Measurements from ENCODE around the gene SYT17. TPM values are rescaled to one million over a fixed set of nuclear protein-coding genes. Genes with fewer than 3 reads are reported as not detected.

The SYT17 gene
- total RNA-seq, 1 experiment from 2014 or later, result 4.2 TPM

GRCh38 chr16:19285431-19285830, 117.4 kb downstream of the SYT17 start, which contains the start of gene CLEC19A:
Gene CLEC19A (plus strand): TSS chr16:19285731. CDS start chr16:19285852, 121 bp downstream.
- POLR2A ChIA-PET, result no interaction called here
- Mint-ChIP-seq H3K36me3 (ENCODE audit: insufficient read depth, unreplicated experiment) (no peaks in the 10 kb centered on the region), H3K27me3 (ENCODE audit: insufficient read depth, unreplicated experiment) (no peaks in the 10 kb centered on the region), H3K27ac (ENCODE audit: unreplicated experiment) (no peak within 1 kb of the TSS), H3K4me1 (ENCODE audit: low read depth, unreplicated experiment) (no peaks in the 10 kb centered on the region), H3K9me3 (ENCODE audit: unreplicated experiment) (no peaks in the 10 kb centered on the region), H3K4me3 (ENCODE audit: unreplicated experiment) (no peak within 1 kb of the TSS)
- Histone ChIP-seq H3K4me1 (no peaks in the 10 kb centered on the region), H3K9me3 (no peaks in the 10 kb centered on the region), H3K36me3 (ENCODE audit: control insufficient read depth, insufficient read depth, low read length) (no peaks in the 10 kb centered on the region), H3K4me3 (ENCODE audit: low read depth, low read length) (no peak within 1 kb of the TSS), H3K27me3 (replicated peaks; ENCODE audit: control insufficient read depth, insufficient read depth, low read length) (no peaks in the 10 kb centered on the region)
- no TSS peak for BruUV-seq (replicated peaks)
- no peak for TF ChIP-seq CTCF (IDR thresholded peaks at IDR 0.05; ENCODE audit: insufficient read depth in 1 of 2, low read depth in 1 of 2, low read length in 1 of 2, severe bottlenecking in 1 of 2, unreplicated experiment in 1 of 2)
- intact Hi-C loops (cut with micrococcal nuclease; ENCODE audit: unreplicated experiment), result no loop called here
- CTCF ChIA-PET, result interaction anchor here (0.6 kb wide), 1 partner anchor 293 kb away, joined by 3 read pairs; no protein-coding TSS in a partner anchor
- no peak for DNase-seq

GRCh38 chr16:19286827-19287226, 118.8 kb downstream of the SYT17 start:
- H3K4me3 ChIP-seq (ENCODE audit: low read depth, low read length), result no peak overlapping the region
- intact Hi-C loops (cut with micrococcal nuclease; ENCODE audit: unreplicated experiment), result no loop called here
- Mint-ChIP-seq H3K9me3 (ENCODE audit: unreplicated experiment) (no peaks in the 10 kb centered on the region), H3K4me1 (ENCODE audit: low read depth, unreplicated experiment) (no peaks in the 10 kb centered on the region), H3K27me3 (ENCODE audit: insufficient read depth, unreplicated experiment) (no peaks in the 10 kb centered on the region), H3K4me3 (ENCODE audit: unreplicated experiment) (no peak overlapping the region), H3K36me3 (ENCODE audit: insufficient read depth, unreplicated experiment) (no peaks in the 10 kb centered on the region), H3K27ac (ENCODE audit: unreplicated experiment) (no peak overlapping the region)
- no peaks in the 10 kb centered on the region for H3K4me1 ChIP-seq
- BruUV-seq (replicated peaks), result no TSS peak
- H3K9me3 ChIP-seq, result no peaks in the 10 kb centered on the region
- POLR2A ChIA-PET, result no interaction called here
- no peaks in the 10 kb centered on the region for H3K36me3 ChIP-seq (ENCODE audit: control insufficient read depth, insufficient read depth, low read length)
- TF ChIP-seq CTCF (IDR thresholded peaks at IDR 0.05; ENCODE audit: insufficient read depth in 1 of 2, low read depth in 1 of 2, low read length in 1 of 2, severe bottlenecking in 1 of 2, unreplicated experiment in 1 of 2), result no peak
- CTCF ChIA-PET, result no interaction called here
- no peaks in the 10 kb centered on the region for H3K27me3 ChIP-seq (replicated peaks; ENCODE audit: control insufficient read depth, insufficient read depth, low read length)
- DNase-seq, result no peak

DNA sequence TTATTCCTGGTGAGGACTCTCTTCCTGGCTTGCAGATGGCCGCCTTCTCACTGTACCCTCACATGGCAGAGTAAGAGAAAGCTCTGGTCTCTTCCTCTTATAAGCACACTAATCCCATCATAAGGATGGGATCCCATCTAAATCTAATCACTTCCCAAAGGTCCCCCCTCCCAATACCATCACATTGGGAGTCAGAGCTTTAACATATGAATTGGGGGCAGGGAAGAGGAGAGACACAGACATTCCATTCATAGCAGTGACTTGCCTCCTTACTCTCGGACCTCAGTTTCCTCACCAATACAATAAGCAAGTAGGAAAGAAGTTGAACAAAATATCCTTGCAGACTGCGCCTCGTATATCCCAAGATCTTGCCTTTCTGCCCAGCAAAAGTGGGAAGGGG, 119.2 kb downstream of the SYT17 start:
- ChIA-PET CTCF (no interaction called here), POLR2A (no interaction called here)
- Histone ChIP-seq H3K36me3 (ENCODE audit: control insufficient read depth, insufficient read depth, low read length) (no peaks in the 10 kb centered on the region), H3K4me3 (ENCODE audit: low read depth, low read length) (no peak overlapping the region), H3K9me3 (no peaks in the 10 kb centered on the region), H3K4me1 (no peaks in the 10 kb centered on the region), H3K27me3 (replicated peaks; ENCODE audit: control insufficient read depth, insufficient read depth, low read length) (no peaks in the 10 kb centered on the region)
- no peak for TF ChIP-seq CTCF (IDR thresholded peaks at IDR 0.05; ENCODE audit: insufficient read depth in 1 of 2, low read depth in 1 of 2, low read length in 1 of 2, severe bottlenecking in 1 of 2, unreplicated experiment in 1 of 2)
- Mint-ChIP-seq H3K36me3 (ENCODE audit: insufficient read depth, unreplicated experiment) (no peaks in the 10 kb centered on the region), H3K27me3 (ENCODE audit: insufficient read depth, unreplicated experiment) (no peaks in the 10 kb centered on the region), H3K27ac (ENCODE audit: unreplicated experiment) (no peak overlapping the region), H3K4me1 (ENCODE audit: low read depth, unreplicated experiment) (no peaks in the 10 kb centered on the region), H3K9me3 (ENCODE audit: unreplicated experiment) (no peaks in the 10 kb centered on the region), H3K4me3 (ENCODE audit: unreplicated experiment) (no peak overlapping the region)
- BruUV-seq (replicated peaks), result no TSS peak
- intact Hi-C loops (cut with micrococcal nuclease; ENCODE audit: unreplicated experiment), result no loop called here
- DNase-seq, result no peak
